ENCODE measurements around the gene ITPR3. TPM values are rescaled to one million over a fixed set of nuclear protein-coding genes. Genes with fewer than 3 reads are reported as not detected.

ITPR3 gene
- polyA plus RNA-seq, 1 of the 3 experiments (the other 2 are of a cell fraction): 8.1 TPM

- peak; percentile 71 for TF ChIP-seq CTCF (IDR thresholded peaks at IDR 0.05)
- no peak for TF ChIP-seq POLR2AphosphoS5 (IDR thresholded peaks at IDR 0.05; ENCODE audit: low read depth, low read length)
- TF ChIP-seq GABPA (IDR thresholded peaks at IDR 0.05; ENCODE audit: low read depth): no peak
- no peak for TF ChIP-seq USF1 (IDR thresholded peaks at IDR 0.05; ENCODE audit: borderline replicate concordance, low read depth)
- no peak for TF ChIP-seq YY1 (IDR thresholded peaks at IDR 0.05; ENCODE audit: low read depth)
- peak; percentile 52; the same call in 1 of the 2 replicates for TF ChIP-seq TCF12 (IDR thresholded peaks at IDR 0.05)
Observed at GRCh38 chr6:33672808-33673207, 51.7 kb downstream of the ITPR3 start (continued).

- H3K9me2 ChIP-seq: no peaks in the 10 kb centered on the region
- no peak for TF ChIP-seq POLR2AphosphoS5 (IDR thresholded peaks at IDR 0.05; ENCODE audit: low read depth, low read length)
- no peak for TF ChIP-seq FOXM1 (IDR thresholded peaks at IDR 0.05; ENCODE audit: low read depth)
- no peak for TF ChIP-seq ZBTB33 (IDR thresholded peaks at IDR 0.05; ENCODE audit: borderline replicate concordance, low read depth)
- no peak for TF ChIP-seq GATA2 (CRISPR knock-in tag; IDR thresholded peaks at IDR 0.05)
- TF ChIP-seq SMC3 (IDR thresholded peaks at IDR 0.05; ENCODE audit: low read depth, low read length): no peak
- no peaks in the 10 kb centered on the region for H3K79me2 ChIP-seq (ENCODE audit: insufficient read depth)
- no peak overlapping the region for H3K9ac ChIP-seq
- WGBS (ENCODE audit: low lambda C conversion rate): 57% methylated on average over 4 of the region's 7 CpGs
- H3K4me3 ChIP-seq (ENCODE audit: low read depth in 2 of 2, low read length in 1 of 2): no peak overlapping the region
- DNase-seq: no peak
- H3K27me3 ChIP-seq (ENCODE audit: insufficient read depth): no peaks in the 10 kb centered on the region
- H3K27ac ChIP-seq (ENCODE audit: low read depth in 2 of 2, low read length in 1 of 2): no peak overlapping the region
- no peaks in the 10 kb centered on the region for H4K20me1 ChIP-seq (ENCODE audit: insufficient read depth)
- H3K4me2 ChIP-seq: no peak overlapping the region
- POLR2A ChIA-PET: no interaction called here
- no peaks in the 10 kb centered on the region for H3K36me3 ChIP-seq (replicated peaks in 1 of 2; ENCODE audit: control insufficient read depth in 1 of 2, insufficient read depth in 2 of 2, low read length in 1 of 2)
- no peaks in the 10 kb centered on the region for H3F3A ChIP-seq (replicated peaks; ENCODE audit: insufficient read depth)
- CTCF ChIA-PET: interaction anchor here (0.7 to 2.2 kb wide), 3 partner anchors 12 to 87 kb away, joined by 3 to 8 read pairs (median 4); no protein-coding TSS in a partner anchor
- H3K9me3 ChIP-seq: no peaks in the 10 kb centered on the region
- peaks cover 0 to 4% of the 10 kb centered on the region in 2 experiments; a peak in 3 of 4 replicates for H3K4me1 ChIP-seq (ENCODE audit: control insufficient read depth in 1 of 2, insufficient read depth in 2 of 2, low read depth in 1 of 2, low read length in 1 of 2)
- H2AFZ ChIP-seq (ENCODE audit: low read depth): no peak overlapping the region
Observed at GRCh38 chr6:33673851-33674250, 52.7 kb downstream of the ITPR3 start.

GRCh38 chr6:33675968-33676367 is 54.8 kb downstream of the ITPR3 start:
- H3K27me3 ChIP-seq (ENCODE audit: insufficient read depth): no peaks in the 10 kb centered on the region
- no peaks in the 10 kb centered on the region for H4K20me1 ChIP-seq (ENCODE audit: insufficient read depth)
- no peak overlapping the region for H2AFZ ChIP-seq (ENCODE audit: low read depth)
- no peaks in the 10 kb centered on the region for H3K9me2 ChIP-seq
- no peaks in the 10 kb centered on the region for H3K36me3 ChIP-seq (replicated peaks in 1 of 2; ENCODE audit: control insufficient read depth in 1 of 2, insufficient read depth in 2 of 2, low read length in 1 of 2)
- H3K27ac ChIP-seq (ENCODE audit: low read depth in 2 of 2, low read length in 1 of 2): no peak overlapping the region
- no peak overlapping the region for H3K4me3 ChIP-seq (ENCODE audit: low read depth in 2 of 2, low read length in 1 of 2)
- H3K9ac ChIP-seq: no peak overlapping the region
- no peak for DNase-seq
- H3K79me2 ChIP-seq (ENCODE audit: insufficient read depth): no peaks in the 10 kb centered on the region
- CTCF ChIA-PET: interaction anchor here (0.7 to 2.5 kb wide), 2 partner anchors 22 to 26 kb away, joined by 3 to 7 read pairs; no protein-coding TSS in a partner anchor
- no peak overlapping the region for H3K4me2 ChIP-seq
- no peaks in the 10 kb centered on the region for H3K9me3 ChIP-seq
- no peaks in the 10 kb centered on the region for H3F3A ChIP-seq (replicated peaks; ENCODE audit: insufficient read depth)
- peaks cover 0 to 4% of the 10 kb centered on the region in 2 experiments; a peak in 3 of 4 replicates for H3K4me1 ChIP-seq (ENCODE audit: control insufficient read depth in 1 of 2, insufficient read depth in 2 of 2, low read depth in 1 of 2, low read length in 1 of 2)
- POLR2A ChIA-PET: no interaction called here
- WGBS (ENCODE audit: low lambda C conversion rate): 94% methylated on average over 6 of the region's 7 CpGs
- no peak for TF ChIP-seq TEAD4 (IDR thresholded peaks at IDR 0.05; ENCODE audit: borderline replicate concordance, insufficient read depth)
- no peak for TF ChIP-seq USF2 (IDR thresholded peaks at IDR 0.05; ENCODE audit: borderline replicate concordance, low read depth, low read length)
- no peak for TF ChIP-seq SMC3 (IDR thresholded peaks at IDR 0.05; ENCODE audit: low read depth, low read length)
- no peak for TF ChIP-seq FOXJ3 (CRISPR knock-in tag; IDR thresholded peaks at IDR 0.05)
- no peak for TF ChIP-seq FOXM1 (IDR thresholded peaks at IDR 0.05; ENCODE audit: low read depth)
- TF ChIP-seq RCOR1 (IDR thresholded peaks at IDR 0.05; ENCODE audit: low read length): no peak
- no peak for TF ChIP-seq NFIC (IDR thresholded peaks at IDR 0.05; ENCODE audit: borderline replicate concordance)
- no peak for TF ChIP-seq CHD2 (IDR thresholded peaks at IDR 0.05; ENCODE audit: low read length, partially characterized antibody)
- TF ChIP-seq SIN3A (IDR thresholded peaks at IDR 0.05; ENCODE audit: borderline replicate concordance, low read depth, low read length): no peak
- no peak for TF ChIP-seq IRF3 (IDR thresholded peaks at IDR 0.05; ENCODE audit: low read depth, low read length)
- TF ChIP-seq JUND (IDR thresholded peaks at IDR 0.05): no peak
- no peak for TF ChIP-seq MAX (IDR thresholded peaks at IDR 0.05; ENCODE audit: low read depth)
